Erythroblast (primary cell): ENCODE measurements around the gene WDR91.

ENCODE experiments used
- GATA1 ChIP-seq: IDR thresholded peaks from 2 replicates; pipeline ENCODE4 v1.6.1; 2011; ENCODE audit warnings: low read depth, mild to moderate bottlenecking, control low read depth, low read length, moderate library complexity
- POLR2A ChIP-seq: IDR thresholded peaks from 2 replicates; pipeline ENCODE4 v1.6.1; 2011; ENCODE audit warnings: mild to moderate bottlenecking, low read length

- TF ChIP-seq POLR2A: no peak
- no peak for TF ChIP-seq GATA1
These were observed 11.9 kb downstream of the WDR91 start for GRCh38 chr7:135199439-135199838.
